OCI-LY7 (cell line): ENCODE data around the gene CHRNB2.

ENCODE experiments used
- CTCF ChIP-seq: fragments of 200-600 bp; sonication (generic); conservative IDR thresholded peaks from 2 replicates; pipeline ENCODE4 v1.5.1; 2014; ENCODE audit warnings: mild to moderate bottlenecking, antibody characterized with exemption, low read length, moderate library complexity, mixed read lengths
- EZH2phosphoT487 ChIP-seq: fragments of 200-600 bp; sonication (generic); IDR thresholded peaks from 2 replicates; pipeline ENCODE4 v1.6.1; 2018; ENCODE audit warnings: low read depth, borderline replicate concordance, mild to moderate bottlenecking, mixed run types, antibody characterized with exemption, low read length, moderate library complexity, mixed read lengths

GRCh38 chr1:154550657-154551056 is 16.9 kb upstream of the CHRNB2 start:
- no peak for TF ChIP-seq EZH2phosphoT487
- TF ChIP-seq CTCF: no peak
